GM12878 (cell line): Measurements from ENCODE around the gene KLHL26. TPM values are rescaled to one million over a fixed set of nuclear protein-coding genes. Genes with fewer than 3 reads are reported as not detected.

ENCODE experiments used
- ATAC-seq: fragments of 200-7000 bp; cut with Tn5 transposase; 3 replicates; pipeline ENCODE4 v1.9.1; 2020; ENCODE audit warnings: mild to moderate bottlenecking, moderate library complexity
- BruUV-seq: library from RNA; stranded (reverse); fragments of 400-500 nt; replicated peaks from 2 replicates; lab custom pipeline; 2021; lab: Mats Ljungman, UMichigan
- CTCF ChIA-PET: fragments of 300-600 bp; sonication (Branson Sonifier 250); formaldehyde crosslinking; extraction: SDS; loops from one replicate; lab custom pipeline; 2021; ENCODE audit warnings: inconsistent platforms; lab: Yijun Ruan, JAX
- POLR2A ChIA-PET: fragments of 350-600 bp; formaldehyde crosslinking; extraction: SDS; loops from one replicate; lab custom pipeline; 2021; ENCODE audit warnings: inconsistent platforms; lab: Charles Lee
- RAD21 ChIA-PET: fragments of 300-600 bp; sonication (Branson Sonifier 250); formaldehyde crosslinking; loops from one replicate; lab custom pipeline; 2023; ENCODE audit warnings: antibody characterized with exemption; ENCODE audit not compliant: unreplicated experiment; lab: Charles Lee
- SMC1A ChIA-PET: fragments of 300-600 bp; sonication (Branson Sonifier 250); formaldehyde crosslinking; loops from one replicate; lab custom pipeline; 2023; ENCODE audit not compliant: unreplicated experiment, uncharacterized antibody; lab: Charles Lee
- DNase-seq: peaks from one replicate; pipeline ENCODE4 v3.0.0-alpha.2; 2011; ENCODE audit warnings: low read depth, low spot score
- FAIRE-seq: peaks from 3 replicates; lab custom pipeline; 2011; peaks lifted over from hg19 to GRCh38; lab: Jason Lieb, UNC
- H2AFZ ChIP-seq: 2 replicates; pipeline ENCODE4 v1.6.0; 2011; ENCODE audit warnings: low read depth, low read length, control low read depth; ENCODE audit not compliant: control insufficient read depth
- H3K27ac ChIP-seq: 2 replicates; pipeline ENCODE4 v1.5.1; 2011; ENCODE audit warnings: control low read depth; ENCODE audit not compliant: control insufficient read depth, insufficient read depth
- H3K27me3 ChIP-seq, 2 experiments: replicated peaks in 1 of 2; 2 replicates each; pipeline versions ENCODE4 v1.6.0 to v1.6.1; 2011; ENCODE audit warnings: low read length in 1 of 2; ENCODE audit not compliant: control insufficient read depth in 2 of 2, insufficient read depth in 2 of 2
- H3K36me3 ChIP-seq, 2 experiments: 2 replicates each; pipeline ENCODE4 v1.5.1; 2011; ENCODE audit warnings: low read length in 1 of 2; ENCODE audit not compliant: control insufficient read depth in 2 of 2, insufficient read depth in 2 of 2
- H3K4me1 ChIP-seq: 2 replicates; pipeline ENCODE4 v1.6.1; 2011; ENCODE audit warnings: mild to moderate bottlenecking, low read length, moderate library complexity, mixed read lengths; ENCODE audit not compliant: control insufficient read depth, insufficient read depth
- H3K4me2 ChIP-seq: 2 replicates; pipeline ENCODE4 v1.6.0; 2011; ENCODE audit warnings: control low read depth; ENCODE audit not compliant: control insufficient read depth, insufficient read depth
- H3K4me3 ChIP-seq: fragments of 200-600 bp; sonication (generic); 2 replicates; pipeline ENCODE4 v1.5.1; 2016
- H3K79me2 ChIP-seq: 2 replicates; pipeline ENCODE4 v1.6.0; 2011; ENCODE audit warnings: low read length; ENCODE audit not compliant: control insufficient read depth, insufficient read depth
- H3K9ac ChIP-seq: 2 replicates; pipeline ENCODE4 v1.8.0; 2011; ENCODE audit warnings: low read length, control low read depth, mixed read lengths; ENCODE audit not compliant: control insufficient read depth, insufficient read depth
- H3K9me3 ChIP-seq: replicated peaks from 3 replicates; pipeline ENCODE4 v1.5.1; 2011; ENCODE audit warnings: mild to moderate bottlenecking, low read length; ENCODE audit not compliant: control insufficient read depth, insufficient read depth
- H4K20me1 ChIP-seq: 2 replicates; pipeline ENCODE4 v1.6.0; 2011; ENCODE audit not compliant: control insufficient read depth, insufficient read depth
- CEBPB ChIP-seq, 2 experiments: fragments of 150-350 bp in 1 of 2; IDR thresholded peaks; 2 replicates each; pipeline ENCODE4 v1.6.1; 2012 to 2014; ENCODE audit warnings: low read depth in 2 of 2, low read length in 2 of 2, borderline replicate concordance in 1 of 2, inconsistent platforms in 1 of 2
- CHD1 ChIP-seq: IDR thresholded peaks from 2 replicates; pipeline ENCODE4 v1.6.1; 2012; ENCODE audit warnings: low read depth, low read length, improper control_type of control experiment
- IKZF2 ChIP-seq, 2 experiments: fragments of 450-650 bp; IDR thresholded peaks; 2 replicates each; pipeline ENCODE4 v1.6.1; 2017; ENCODE audit warnings: mild to moderate bottlenecking in 2 of 2, moderate library complexity in 2 of 2
- NFYA ChIP-seq: IDR thresholded peaks from 2 replicates; pipeline ENCODE4 v1.6.1; 2011; ENCODE audit warnings: low read depth, mild to moderate bottlenecking, low read length, improper control_type of control experiment, borderline replicate concordance
- TCF3 ChIP-seq: IDR thresholded peaks from 2 replicates; pipeline ENCODE4 v1.6.1; 2012; ENCODE audit warnings: low read depth, mild to moderate bottlenecking, low read length, borderline replicate concordance; ENCODE audit not compliant: insufficient read depth
- TCF7 ChIP-seq: IDR thresholded peaks from 2 replicates; pipeline ENCODE4 v1.6.1; 2014; ENCODE audit warnings: antibody characterized with exemption, borderline replicate concordance
- ZNF384 ChIP-seq: IDR thresholded peaks from 2 replicates; pipeline ENCODE4 v1.6.1; 2012; ENCODE audit warnings: low read depth, mild to moderate bottlenecking, low read length, improper control_type of control experiment, borderline replicate concordance
- WGBS: methylation state at CpG from one replicate; pipeline ENCODE4 v1.1.6; 2016; ENCODE audit warnings: low lambda C conversion rate; ENCODE audit not compliant: insufficient replicate concordance, insufficient coverage; ENCODE audit errors: missing lambda C conversion rate; 5-methylcytosine and 5-hydroxymethylcytosine counted together
- in situ Hi-C: fragments of 300-500 bp; cut with MboI; formaldehyde crosslinking; loops from 9 replicates; pipeline ENCODE4 v1.14.3; 2018; ENCODE audit warnings: mixed read lengths
- intact Hi-C: fragments of 100-400 bp; cut with micrococcal nuclease; formaldehyde crosslinking; loops from one replicate; pipeline ENCODE4 v1.14.2; 2022; ENCODE audit not compliant: unreplicated experiment
- polyA plus RNA-seq, 11 experiments: library from polyadenylated mRNA; depleted of rRNA in 4 of 11; unstranded in 6 of 11; stranded (reverse) in 5 of 11; fragments of >200 nt; fragmentation: Nextera tagmentation in 4 of 11; fragmentation: Illumina TruSeq in 1 of 11; extraction: Ambion mirVana in 4 of 11; extraction: Trizol in 1 of 11; gene quantifications; 1 replicate in 1 of 11; 2 replicates in 10 of 11; pipeline versions ENCODE4 v1.2.1 to v1.2.3, GENCODE V29; 2011 to 2016; ENCODE audit warnings: inconsistent platforms in 2 of 11, missing spikeins in 2 of 11, low read depth in 1 of 11
- total RNA-seq, 4 experiments: library from RNA; depleted of rRNA in 3 of 4; stranded (reverse); fragments of >200 nt in 3 of 4; fragmentation: Illumina TruSeq in 1 of 4; extraction: Trizol in 1 of 4; gene quantifications; 2 replicates each; pipeline versions ENCODE4 v1.2.1 to v1.2.3, GENCODE V29; 2013 to 2021
- TF ChIP-seq, protein P1 (sequence below): fragments of 450-650 bp; IDR thresholded peaks from 2 replicates; pipeline ENCODE4 v1.6.1; 2017; ENCODE audit warnings: mild to moderate bottlenecking, low read depth, inconsistent platforms; ENCODE audit not compliant: poor library complexity, severe bottlenecking

KLHL26 gene
- total and polyA plus RNA-seq, 10 of the 15 experiments (the other 5 are each of a cell fraction or from before 2014, with no cell fraction given): 0.18 to 14.6 (median 2.9) TPM

DNA sequence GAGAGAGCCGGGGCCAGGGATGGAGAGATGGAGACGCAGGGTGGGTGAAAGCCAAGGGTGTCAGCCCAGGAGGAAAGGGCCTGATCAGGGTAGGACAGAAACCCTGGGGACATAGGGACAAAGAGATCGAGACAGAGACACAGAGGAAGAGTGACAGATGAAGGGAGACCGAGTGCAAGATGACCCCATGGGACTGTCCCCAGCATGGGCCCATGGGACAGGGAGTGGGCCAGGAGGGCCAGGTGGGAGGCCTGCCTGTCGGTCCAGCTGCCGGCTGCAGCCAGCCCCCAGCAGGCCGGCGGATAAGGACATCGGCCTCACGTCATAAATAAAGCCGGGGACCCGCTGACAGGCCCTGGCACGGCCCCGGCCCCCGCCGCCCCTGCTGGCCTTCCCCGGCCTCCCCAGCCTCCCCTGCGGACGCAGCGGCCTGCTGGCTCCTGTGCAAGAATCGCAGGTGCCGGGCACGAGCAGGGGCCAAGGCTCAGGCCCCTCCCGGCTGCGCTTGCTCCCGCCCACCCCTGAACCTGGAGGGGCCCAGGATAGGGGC lies 41.9 kb upstream of the KLHL26 start:
- Histone ChIP-seq H3K27ac (no peak overlapping the region), H3K4me1 (peaks cover 11% of the 10 kb centered on the region), H3K27me3 (peaks cover 2% of the 10 kb centered on the region in 2 experiments; a peak in 1 of 4 replicates), H3K9me3 (no peaks in the 10 kb centered on the region), H3K9ac (no peak overlapping the region; the same call in 1 of the 2 replicates), H3K36me3 (peaks cover 0 to 3% of the 10 kb centered on the region in 2 experiments; a peak in 1 of 4 replicates), H3K4me2 (peak overlapping the region; percentile 73), H3K79me2 (peaks cover under 1% of the 10 kb centered on the region; the same call in 1 of the 2 replicates), H3K4me3 (peak overlapping the region; percentile 67), H2AFZ (peak overlapping the region; percentile 45; the same call in 1 of the 2 replicates), H4K20me1 (no peaks in the 10 kb centered on the region; the same call in 1 of the 2 replicates)
- SMC1A ChIA-PET: interaction anchor here (1.1 to 1.8 kb wide), 2 partner anchors 243 to 252 kb away, joined by 3 read pairs; no protein-coding TSS in a partner anchor
- intact Hi-C loops (loop anchor here (2.0 to 5.0 kb wide), 2 partner anchors 82 to 237 kb away; partner anchors contain the start of gene UPF1), in situ Hi-C loops (no loop called here)
- DNase-seq: no peak
- CTCF ChIA-PET: interaction anchor here (0.6 to 2.6 kb wide), 8 partner anchors 28 to 253 kb away, joined by 3 to 24 read pairs (median 4); partner anchors contain the start of gene FKBP8
- RAD21 ChIA-PET: interaction anchor here (1.0 to 1.4 kb wide), 4 partner anchors 51 to 252 kb away, joined by 3 to 7 read pairs (median 6); no protein-coding TSS in a partner anchor
- WGBS: 12% methylated on average over 12 of the region's 26 CpGs
- BruUV-seq: no TSS peak
- no peak for FAIRE-seq
- peak; percentile 6; the same call in 1 of the 3 replicates for ATAC-seq
- POLR2A ChIA-PET: no interaction called here
- TF ChIP-seq TCF3: 0 out of 2 replicates have a peak, but pooled peaks have one; percentile 3
- no peak for TF ChIP-seq CHD1

DNA sequence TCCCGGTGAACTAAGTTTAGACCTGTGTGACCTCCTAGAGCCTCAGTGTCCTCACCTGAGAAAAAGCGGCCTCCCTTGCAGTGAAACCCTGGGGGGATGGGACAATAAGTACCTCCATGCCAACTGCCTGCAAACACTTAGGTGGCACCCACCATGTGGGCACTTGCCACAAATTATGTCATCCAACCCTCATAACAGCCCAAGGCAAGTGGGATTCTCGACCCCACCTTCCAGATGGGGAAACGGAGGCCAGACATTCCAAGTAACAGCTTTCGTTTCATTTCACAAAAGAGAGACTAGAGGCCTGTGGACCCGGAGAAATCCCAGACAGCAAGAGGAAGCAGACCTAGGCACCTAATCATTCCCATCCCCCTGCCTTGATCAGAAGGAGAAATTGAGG lies 41.4 kb upstream of the KLHL26 start:
- Histone ChIP-seq H3K27me3 (peaks cover 2% of the 10 kb centered on the region in 2 experiments; a peak in 1 of 4 replicates), H4K20me1 (no peaks in the 10 kb centered on the region; the same call in 1 of the 2 replicates), H3K4me1 (peaks cover 9% of the 10 kb centered on the region), H2AFZ (no peak overlapping the region), H3K4me3 (no peak overlapping the region), H3K4me2 (no peak overlapping the region), H3K36me3 (peaks cover 0 to 3% of the 10 kb centered on the region in 2 experiments; a peak in 1 of 4 replicates), H3K9ac (no peak overlapping the region), H3K9me3 (no peaks in the 10 kb centered on the region), H3K27ac (no peak overlapping the region), H3K79me2 (no peaks in the 10 kb centered on the region)
- ChIA-PET RAD21 (no interaction called here), SMC1A (no interaction called here), CTCF (interaction anchor here (0.6 to 1.3 kb wide), 2 partner anchors 28 to 137 kb away, joined by 3 read pairs; no protein-coding TSS in a partner anchor), POLR2A (no interaction called here)
- intact Hi-C loops: loop anchor here (2.0 kb wide), 1 partner anchor 81 kb away; no protein-coding TSS in a partner anchor
- 67% methylated on average over 6 of the region's 6 CpGs for WGBS
- BruUV-seq: no TSS peak
- in situ Hi-C loops: no loop called here
- ATAC-seq: no peak
- no peak for DNase-seq
- FAIRE-seq: no peak
- no peak for TF ChIP-seq ZNF384
- no peak for TF ChIP-seq CEBPB (IDR thresholded peaks at IDR 0.05; ENCODE audit: borderline replicate concordance in 1 of 2, low read depth in 2 of 2, low read length in 2 of 2)
- no peak for TF ChIP-seq TCF7
- TF ChIP-seq IKZF2 (IDR thresholded peaks at IDR 0.05): no peak
- no peak for TF ChIP-seq NFYA
- TF ChIP-seq, protein P1, sequence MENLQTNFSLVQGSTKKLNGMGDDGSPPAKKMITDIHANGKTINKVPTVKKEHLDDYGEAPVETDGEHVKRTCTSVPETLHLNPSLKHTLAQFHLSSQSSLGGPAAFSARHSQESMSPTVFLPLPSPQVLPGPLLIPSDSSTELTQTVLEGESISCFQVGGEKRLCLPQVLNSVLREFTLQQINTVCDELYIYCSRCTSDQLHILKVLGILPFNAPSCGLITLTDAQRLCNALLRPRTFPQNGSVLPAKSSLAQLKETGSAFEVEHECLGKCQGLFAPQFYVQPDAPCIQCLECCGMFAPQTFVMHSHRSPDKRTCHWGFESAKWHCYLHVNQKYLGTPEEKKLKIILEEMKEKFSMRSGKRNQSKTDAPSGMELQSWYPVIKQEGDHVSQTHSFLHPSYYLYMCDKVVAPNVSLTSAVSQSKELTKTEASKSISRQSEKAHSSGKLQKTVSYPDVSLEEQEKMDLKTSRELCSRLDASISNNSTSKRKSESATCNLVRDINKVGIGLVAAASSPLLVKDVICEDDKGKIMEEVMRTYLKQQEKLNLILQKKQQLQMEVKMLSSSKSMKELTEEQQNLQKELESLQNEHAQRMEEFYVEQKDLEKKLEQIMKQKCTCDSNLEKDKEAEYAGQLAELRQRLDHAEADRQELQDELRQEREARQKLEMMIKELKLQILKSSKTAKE: no peak
